RPMI8226 (cell line): Measurements from ENCODE around the gene LY6G6D.

ENCODE experiments used
- DNase-seq: peaks from one replicate; pipeline ENCODE4 v3.0.0-alpha.2; 2015

Gene LY6G6D

DNA sequence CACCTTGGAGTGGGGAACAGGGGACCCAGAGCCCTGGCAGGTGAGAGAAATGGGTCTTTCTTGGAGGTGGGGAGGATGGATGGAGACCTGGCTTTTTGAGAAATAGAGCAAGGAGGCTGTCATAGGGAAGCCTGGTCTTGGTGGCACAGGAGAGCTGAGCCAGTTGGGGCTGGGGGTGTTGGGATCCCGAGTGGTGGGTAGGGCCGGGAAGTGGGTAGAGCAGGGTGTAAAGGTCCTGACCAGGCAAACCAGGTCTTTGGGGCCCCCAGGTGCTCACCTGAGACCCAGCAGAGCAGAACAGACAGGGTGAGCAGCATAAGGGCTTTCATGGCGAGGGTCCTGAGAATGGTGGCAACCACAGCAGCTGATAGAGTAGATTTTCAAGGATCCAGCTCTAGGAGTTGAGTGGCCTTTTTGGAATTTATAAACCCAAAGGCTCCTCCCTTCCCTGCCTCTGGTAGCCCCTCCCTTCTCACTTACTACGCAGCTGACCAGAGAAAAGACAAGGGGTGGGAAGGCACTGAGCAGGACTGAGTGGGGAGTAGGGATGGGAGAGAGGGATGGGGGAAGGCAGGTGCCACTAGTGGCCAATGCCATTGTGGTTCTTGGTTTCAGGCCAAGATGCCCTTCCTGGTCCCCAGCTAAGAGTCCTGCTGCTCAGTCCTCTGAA, 6.3 kb downstream of the LY6G6D start, which contains the start of gene LY6G6C:
Gene LY6G6C (minus strand): TSS at position 396 of the 670 bp plus-strand sequence. CDS start 67 bp downstream, at position 329.
- DNase-seq: no peak

DNA sequence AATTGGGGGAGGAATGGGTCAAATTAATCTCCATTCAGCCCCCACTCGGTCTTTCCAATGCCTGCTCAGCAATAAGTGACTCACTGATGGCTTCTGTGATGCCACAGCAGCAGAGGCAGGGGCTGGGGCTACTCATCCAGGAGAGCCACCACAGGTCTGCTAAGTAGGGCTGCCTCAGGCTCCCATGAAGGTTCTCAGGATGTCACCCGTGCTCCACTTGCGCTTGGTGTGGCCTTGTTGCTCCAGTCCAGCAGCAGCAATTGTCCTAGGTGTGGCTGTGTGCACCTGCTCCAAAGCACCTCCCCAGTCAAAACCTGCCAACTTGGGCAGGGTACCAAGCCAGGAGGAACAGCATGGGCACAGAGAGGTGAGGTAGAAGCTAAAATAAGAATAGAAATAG, 7.0 kb downstream of the LY6G6D start:
- no peak for DNase-seq

DNA sequence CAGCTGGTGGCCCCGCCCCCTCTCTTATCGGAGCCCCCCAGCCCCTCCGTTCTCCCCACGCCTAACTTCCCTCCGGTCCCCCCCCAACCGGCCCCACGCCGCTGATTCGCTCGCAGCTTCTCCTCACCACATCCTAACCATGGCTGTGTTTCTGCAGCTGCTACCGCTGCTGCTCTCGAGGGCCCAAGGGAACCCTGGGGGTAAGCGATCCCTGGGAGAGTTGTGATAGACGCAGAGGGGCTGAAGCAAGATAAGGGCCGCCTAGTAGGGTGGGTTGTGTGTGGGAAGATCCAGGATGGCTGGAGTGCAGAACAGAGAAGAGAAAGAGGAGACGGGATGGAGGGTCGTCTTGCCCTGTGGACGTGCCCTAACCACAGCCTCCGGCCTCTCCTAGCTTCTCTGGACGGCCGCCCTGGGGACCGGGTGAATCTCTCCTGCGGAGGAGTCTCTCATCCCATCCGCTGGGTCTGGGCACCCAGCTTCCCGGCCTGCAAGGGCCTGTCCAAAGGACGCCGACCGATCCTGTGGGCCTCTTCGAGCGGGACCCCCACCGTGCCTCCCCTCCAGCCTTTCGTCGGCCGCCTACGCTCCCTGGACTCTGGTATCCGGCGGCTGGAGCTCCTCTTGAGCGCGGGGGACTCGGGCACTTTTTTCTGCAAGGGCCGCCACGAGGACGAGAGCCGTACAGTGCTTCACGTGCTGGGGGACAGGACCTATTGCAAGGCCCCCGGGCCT, 8.3 kb downstream of the LY6G6D start, which contains the start of gene MPIG6B:
Gene MPIG6B (plus strand): TSS at position 129 of the 735 bp plus-strand sequence. CDS start 11 bp downstream, at position 140.
- DNase-seq: no peak

DNA sequence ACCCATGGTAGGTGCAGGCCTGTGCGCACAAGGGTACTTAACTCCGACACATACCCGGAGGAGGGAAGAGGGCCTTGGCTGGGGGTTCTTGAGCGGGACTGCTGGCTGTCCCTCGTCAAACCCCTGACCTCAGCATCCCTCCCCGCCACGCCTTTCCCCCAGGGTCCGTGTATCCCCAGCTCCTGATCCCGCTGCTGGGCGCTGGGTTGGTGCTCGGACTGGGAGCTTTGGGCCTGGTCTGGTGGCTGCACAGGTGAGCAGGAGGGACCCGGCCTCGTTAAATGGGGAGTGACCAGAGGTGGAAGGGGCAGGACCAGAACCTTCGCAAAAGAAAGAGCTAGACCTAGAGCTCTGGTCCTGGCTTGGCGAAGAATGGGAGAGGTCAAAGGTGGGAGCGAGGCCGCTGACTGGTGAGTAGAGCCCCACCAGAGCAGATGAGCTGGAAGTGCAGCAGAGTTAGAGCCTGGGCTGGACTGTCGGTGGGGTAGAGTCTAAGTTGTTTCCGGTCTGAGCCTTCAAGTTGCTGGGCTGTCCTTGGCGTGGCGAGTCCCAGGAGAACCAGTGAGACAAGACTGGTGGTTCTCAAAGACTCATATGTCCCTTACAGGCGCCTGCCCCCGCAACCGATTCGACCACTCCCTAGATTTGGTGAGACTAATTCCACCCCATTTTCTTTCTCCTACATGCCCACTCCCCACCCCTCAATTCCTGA, 9.0 kb downstream of the LY6G6D start:
- DNase-seq: no peak

DNA sequence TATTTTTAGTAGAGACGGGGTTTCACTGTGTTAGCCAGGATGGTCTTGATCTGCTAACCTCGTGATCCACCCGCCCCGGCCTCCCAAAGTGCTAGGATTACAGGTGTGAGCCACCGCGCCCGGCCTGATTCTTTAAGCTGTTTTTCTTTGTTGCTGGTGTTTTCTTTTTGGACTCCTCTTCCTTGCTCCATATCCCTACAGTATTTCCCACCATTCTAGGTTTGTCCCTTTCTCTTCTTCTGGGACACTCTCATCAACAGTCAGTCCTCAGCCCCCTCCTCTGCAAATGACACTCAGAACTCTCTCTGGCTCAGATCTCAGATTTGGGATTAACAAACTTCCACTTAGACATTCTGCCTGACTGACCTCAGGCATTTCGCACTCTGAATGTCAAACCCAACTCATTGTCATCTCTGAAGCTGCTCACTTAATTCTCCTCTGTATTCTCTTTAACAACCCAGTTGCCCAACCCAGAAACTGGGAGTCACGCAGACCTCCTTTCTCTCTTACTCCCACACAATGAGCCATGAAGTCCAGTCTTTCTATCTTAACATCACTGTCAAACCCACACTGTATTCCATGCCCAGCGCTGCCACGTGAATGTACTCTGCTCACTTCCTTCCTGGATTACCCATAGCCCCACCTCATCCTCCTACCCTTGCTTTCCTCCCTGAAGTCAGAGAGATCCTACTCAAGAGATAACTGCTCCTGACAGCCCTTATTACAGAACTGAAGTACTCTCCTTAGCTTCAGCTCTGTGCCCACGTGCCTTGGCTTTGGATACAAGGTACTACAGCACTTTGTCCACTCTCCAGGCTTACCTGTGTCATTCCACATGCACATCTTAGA, 10.6 kb downstream of the LY6G6D start:
- DNase-seq: no peak

DNA sequence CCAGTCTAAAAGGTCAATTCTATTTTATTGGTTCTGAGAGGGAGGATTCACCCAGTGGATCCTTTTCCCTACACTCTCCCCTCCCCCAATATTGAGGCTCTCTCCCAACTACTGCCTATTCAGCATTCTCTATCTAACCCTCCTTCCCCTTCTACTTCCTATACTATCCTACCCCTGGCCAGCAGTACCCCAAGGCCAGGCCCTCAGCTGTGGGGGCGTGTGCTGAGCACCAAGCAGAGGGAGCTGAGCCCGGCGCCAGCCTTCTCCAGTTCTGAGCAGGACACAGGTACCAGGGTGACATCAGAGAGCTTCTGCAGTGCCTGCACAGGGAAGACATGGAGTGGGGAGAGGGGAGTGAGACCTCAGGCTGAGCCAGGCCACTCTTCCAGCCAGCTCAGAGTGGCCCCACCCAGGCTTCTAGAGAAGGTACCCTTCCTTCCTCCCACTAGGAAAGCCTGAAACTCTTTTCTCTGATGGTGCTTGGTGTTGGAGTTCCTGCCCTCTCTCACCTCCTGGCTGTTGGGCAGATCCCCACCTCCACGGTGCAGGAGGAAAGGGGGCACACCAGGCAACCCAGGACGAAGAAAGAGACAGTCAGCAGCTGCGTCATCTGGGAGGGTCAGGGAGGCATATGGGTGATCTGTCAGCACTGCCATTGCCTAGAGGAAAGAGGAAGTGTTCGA, 12.0 kb downstream of the LY6G6D start:
- DNase-seq: peak; percentile 91

DNA sequence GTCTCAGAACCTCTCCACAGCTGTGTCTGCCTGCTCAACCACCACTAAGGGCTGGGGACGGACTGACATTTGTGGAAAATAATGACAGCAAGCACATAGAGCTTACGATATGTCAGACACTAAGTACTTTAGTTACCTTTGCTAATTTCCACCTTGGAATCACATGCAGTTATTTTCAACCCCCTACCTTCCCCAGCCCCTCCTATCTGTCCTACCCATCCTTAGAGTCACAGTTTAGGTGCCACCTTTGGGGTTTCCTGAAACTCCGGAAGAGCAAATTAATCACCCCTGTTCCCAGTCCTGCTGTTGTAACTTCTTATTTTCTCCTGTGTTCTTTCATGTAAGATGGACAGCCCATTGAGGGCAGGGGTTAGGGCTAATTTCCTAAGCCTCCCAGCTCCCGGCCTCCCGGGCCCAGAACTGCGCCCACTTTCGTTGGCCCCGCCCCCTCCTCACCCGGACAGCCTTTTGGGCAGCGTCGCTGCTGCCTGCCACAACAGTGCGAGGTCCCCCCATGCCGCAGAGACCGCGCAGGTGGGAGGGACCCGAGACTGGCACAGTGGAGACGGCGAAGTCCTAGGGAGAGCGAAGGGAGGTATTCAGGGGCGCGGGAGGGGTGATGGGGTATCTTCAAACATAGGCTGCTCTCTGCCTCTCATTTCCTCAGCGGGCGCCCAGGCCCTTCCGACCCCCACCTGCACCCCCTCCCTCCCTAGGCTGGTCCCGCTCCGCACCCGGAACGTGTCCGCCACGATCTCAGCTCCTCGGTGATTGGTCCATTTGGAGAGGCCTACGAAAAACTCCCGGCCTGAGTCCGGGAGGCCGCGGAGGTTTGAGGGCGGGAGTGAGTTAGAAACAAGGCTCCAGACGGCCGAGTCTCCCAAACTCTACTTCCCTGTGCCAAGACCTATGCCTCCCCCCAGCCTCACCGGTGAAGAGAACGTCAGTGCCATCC, 12.8 kb downstream of the LY6G6D start:
- DNase-seq: no peak

DNA sequence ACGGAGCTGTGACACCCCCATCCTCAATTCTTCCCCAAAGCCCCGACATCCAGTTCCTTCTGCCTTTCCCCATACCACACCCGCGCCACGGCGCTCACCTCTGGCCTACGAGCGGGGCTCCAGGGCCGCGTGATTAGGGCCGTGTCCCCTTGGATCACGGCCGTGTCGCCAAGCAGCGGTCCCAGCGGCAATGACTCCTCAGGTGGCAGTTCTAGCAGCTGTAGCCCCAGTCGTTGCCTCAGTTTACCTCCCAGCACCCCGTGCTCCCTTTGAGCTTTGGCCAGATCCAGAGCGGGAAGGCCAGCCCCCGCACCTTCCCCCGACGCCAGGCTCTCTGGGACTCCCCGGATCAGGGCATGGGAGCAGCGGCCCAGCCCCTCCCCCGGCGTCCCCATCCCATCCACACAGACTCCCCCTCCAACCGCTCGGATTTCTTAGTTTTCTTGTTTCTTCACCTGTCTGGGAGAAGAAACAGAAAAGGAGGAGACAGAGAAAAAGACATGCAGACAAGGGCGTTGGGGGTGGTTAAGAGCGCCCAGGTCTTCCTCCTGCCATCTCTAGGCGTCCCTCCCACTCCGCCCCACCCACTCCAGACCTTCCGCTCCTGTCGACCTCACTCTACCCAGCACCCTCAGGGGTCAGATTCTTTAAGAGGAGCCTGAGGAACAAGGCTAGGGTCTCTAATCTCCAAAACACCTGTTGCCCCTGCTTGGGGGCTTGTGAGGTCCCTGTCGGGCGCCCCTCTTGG, 13.8 kb downstream of the LY6G6D start, which contains the start of gene DDAH2:
Gene DDAH2 (minus strand): TSS at position 533 of the 748 bp plus-strand sequence. CDS start 138 bp downstream, at position 395.
- DNase-seq: no peak

DNA sequence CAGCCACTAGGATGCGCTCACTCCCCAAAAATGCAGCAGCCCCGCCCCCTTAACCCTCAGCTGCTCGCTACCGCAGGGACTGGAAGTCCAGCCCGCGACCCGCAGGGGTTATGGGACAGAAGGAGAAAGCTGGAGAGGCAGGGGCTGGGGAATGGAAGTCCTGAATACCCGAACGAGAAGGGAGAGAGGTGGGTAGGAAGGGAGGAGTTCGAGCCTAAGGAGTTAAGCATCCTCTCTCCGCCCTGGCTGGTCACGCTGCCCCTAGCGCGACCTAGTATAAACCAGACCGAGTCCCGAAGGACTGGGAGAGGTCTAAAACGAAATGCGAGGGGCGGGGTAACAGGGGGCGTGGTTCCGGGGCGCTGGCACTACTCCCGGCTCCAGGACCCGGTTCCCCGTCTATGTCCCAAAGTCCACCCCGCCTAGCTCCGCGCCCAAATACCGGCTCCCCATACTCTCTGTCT, 14.4 kb downstream of the LY6G6D start:
- peak; percentile 81 for DNase-seq

DNA sequence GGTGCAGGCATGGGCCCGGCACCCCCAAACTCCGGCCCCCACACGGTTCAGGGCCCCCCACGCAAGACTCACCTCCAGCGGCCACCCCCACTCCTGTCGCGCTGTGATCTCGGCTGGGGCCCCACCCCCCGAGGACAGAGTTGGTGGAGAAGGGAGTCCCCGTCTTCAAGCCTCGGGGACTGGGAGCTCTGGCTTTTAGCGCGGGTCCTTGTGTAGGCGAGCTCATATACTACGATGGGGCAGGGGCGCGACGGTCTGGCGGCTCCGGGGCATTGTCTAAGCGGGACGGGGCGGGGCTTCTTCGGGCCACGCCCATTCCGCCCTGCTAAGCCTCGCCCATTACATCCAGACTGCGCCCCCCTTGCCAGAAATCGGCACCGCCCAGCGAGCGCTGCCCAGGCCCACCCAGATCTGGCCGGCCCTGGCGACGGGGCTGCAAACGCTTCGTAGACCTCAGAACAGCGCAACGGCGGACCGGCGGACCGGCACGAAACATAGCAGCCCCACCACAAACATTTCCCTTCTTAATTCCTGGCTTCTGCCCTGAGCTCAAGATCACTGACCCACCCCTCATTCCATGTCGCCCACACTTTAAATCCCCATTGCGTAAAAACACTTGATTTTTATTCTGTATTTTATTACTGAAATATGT, 15.0 kb downstream of the LY6G6D start:
- DNase-seq: peak; percentile 60

DNA sequence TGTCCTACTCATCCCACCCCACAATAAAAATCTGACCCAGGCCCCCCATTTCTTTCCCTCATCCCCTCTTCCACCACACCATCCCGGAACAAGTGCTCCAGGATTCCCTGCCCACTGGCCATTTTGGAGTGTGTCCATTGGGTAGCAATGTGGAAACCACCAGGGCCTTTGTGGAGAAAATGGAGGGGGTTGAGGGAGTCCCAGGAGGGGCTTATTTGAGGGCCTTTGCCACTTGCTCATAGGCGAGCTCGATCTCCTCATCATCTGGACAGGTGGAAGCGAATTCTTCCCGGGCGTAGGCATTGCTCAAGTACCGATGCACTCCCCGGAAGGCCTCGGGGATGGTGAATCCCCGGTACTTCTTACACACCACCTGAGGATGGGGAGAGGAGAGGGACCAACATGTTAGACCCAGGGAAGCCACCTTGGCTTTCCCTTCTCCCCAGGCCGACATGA, 15.5 kb downstream of the LY6G6D start:
- DNase-seq: no peak

DNA sequence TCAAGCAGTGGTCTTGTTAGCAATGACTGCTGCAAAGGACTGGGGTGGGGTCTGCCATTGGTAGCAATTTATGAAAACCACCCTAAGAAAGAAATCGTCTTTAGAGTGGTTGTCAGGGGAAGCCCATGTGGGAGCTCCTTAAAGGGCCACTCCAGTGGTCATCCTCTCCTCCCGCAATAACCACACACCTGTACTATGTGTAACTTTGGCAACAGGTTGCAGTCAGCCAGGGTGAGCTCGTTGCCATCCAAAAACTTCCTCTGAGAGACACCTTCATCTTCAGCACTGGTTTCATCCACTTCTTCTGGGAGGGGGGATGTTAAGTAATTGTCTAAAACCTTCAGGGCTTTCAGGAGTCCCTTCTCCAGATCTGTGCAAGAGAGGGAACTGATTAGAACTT, 16.9 kb downstream of the LY6G6D start:
- no peak for DNase-seq

DNA sequence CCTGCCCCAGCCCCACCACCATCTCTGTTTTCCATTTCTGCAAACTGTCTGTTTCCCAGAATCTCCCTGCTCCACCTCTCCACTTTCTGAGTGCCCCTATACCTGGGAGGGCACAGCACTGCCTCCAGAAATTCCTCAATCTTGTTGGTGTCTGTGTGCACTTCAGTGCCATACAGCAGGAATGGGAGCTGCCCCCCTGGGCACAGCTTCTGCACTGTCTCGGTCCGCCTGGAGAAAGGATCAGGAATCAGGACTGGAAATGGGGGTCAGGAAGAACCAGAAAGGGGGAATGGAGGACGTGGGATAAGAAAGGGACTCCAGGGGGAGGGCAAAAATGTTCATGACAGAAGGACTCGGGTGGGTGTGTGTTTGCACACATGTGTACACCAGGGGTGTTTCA, 18.6 kb downstream of the LY6G6D start:
- DNase-seq: no peak

DNA sequence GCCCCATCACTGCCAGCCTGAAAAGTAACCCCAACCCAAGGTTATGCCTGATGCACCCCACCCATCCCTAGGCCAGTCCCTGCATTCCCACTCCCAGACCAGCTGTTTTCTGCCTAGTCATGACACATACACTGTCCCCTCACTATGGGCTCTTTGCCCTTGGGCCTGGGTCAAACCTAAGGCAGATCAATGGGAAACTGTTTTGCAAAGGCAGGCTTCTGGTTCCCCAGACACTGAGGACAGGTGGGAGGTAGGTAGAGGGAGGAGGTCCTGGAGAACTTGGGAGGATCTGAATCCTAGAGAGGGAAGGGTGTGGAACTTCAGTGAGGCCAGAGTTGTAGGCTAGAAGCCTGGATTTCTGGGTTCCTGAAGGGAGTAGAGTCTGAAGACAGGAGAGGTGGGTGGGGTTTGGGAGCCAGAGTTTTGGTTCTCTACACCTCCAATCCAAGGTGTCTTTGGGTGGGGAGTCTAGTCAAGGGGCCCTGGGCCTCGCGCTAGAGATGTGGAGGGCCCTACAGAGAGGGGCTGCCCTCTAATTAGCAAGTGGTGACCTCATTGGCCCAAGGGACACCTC, 19.2 kb downstream of the LY6G6D start:
- no peak for DNase-seq

DNA sequence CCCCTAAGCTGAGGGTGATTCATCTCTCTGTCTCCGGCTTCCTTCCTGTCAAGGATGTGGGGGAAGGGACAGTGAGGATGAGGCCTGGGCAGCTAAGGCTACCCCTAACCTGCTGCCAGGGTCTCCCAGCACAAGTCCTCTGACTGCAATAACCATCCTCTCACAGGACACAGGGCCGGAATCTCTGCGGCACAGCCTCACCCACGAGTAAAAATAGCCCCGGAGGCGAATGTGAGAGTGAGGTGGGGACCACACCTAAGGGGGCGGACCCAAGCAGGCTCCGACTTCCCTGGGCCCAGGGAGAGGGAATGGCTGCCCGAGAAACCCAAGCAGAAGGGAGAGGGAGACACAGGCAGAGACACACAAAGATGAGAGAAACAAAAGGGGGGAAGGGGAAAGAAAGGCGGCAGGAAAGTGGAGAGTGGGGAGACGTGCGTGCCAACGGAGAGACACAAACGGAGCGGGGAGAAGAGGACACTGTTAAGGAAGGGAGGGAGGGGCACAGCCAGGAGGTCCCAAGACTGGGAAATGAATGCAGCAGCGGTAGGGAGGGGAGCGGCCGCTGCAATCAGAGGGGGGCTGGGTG, 19.8 kb downstream of the LY6G6D start:
- peak; percentile 60 for DNase-seq

DNA sequence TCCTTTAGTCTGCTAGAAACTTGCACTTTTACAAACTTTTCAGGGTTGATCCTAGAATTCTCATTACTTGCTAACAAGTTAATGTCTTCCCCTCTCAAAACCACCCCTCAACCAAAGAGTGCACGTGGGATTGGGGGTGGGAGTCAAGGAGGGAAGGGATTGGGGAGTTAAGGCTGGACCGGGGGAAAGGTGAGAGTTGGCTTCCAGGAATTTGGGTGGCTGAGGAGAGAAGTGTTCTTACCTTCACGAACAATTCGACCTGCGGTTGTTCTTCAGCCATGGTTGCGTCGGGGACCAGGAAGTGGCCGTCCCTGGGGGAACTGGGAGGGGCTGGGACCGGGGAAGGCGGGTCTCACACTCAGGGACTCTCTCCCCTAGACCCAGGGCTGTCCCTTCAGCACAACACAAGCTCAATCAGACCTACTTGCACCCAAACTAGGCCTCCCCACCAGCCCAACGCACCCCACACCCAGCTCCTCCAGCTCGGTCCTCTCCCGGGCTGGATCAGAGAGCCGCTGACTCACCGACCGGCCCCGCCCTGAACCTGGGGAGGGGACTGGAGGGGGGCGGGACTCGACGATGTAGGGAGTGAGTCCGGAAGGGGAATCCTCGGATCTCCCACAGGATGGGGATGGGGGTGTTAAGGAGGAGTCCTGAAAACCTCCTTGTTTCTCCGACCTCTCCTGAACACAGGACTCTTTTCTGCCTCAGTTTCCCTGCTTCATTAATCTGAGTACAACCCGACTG, 21.0 kb downstream of the LY6G6D start, which contains the start of gene CLIC1:
Gene CLIC1 (minus strand): TSS at position 510 of the 747 bp plus-strand sequence. CDS start 230 bp downstream, at position 280.
- DNase-seq: peak; percentile 78

DNA sequence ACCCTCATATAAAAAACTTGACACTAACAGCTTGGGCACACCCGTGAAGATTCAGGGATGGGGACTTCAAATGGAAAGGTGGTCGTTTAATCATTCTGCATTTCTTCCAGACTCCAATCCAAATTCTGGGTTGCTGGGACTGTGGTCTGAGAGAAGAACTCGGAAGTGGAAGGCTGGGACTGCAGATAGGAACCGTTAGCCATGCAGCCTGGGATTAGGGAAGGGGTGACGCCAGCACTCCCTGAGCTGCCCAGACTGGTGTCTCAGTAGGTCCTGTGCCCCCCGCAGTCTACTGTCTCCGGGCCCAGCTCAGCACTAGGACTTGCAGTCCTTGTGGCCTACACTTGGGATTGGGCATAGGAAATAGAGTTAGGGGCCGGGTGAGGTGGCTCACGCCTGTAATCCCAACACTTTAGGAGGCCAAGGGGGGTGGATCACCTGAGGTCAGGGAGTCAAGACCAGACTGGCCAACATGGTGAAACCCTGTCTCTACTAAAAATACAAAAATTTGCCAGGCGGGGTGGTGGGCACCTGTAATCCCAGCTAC, 21.7 kb downstream of the LY6G6D start:
- DNase-seq: no peak
